GM18499 (cell line): ENCODE measurements around the gene TAS1R2.

Experiments
- ATAC-seq: cut with Tn5 transposase; IDR thresholded peaks from one replicate; pipeline ENCODE4 v1.9.1; 2021; ENCODE audit warnings: moderate number of reproducible peaks; ENCODE audit not compliant: insufficient read depth, unreplicated experiment

TAS1R2 gene

GRCh38 chr1:18884727-18885126, 25.3 kb upstream of the TAS1R2 start:
- no peak for ATAC-seq

GRCh38 chr1:18884419-18884717, 24.9 kb upstream of the TAS1R2 start:
- ATAC-seq, result no peak

GRCh38 chr1:18883636-18884418, 24.4 kb upstream of the TAS1R2 start:
- no peak for ATAC-seq

GRCh38 chr1:18883079-18883478, 23.6 kb upstream of the TAS1R2 start:
- ATAC-seq, result no peak

- ATAC-seq, result no peak
Measured at GRCh38 chr1:18882486-18882885, 23.0 kb upstream of the TAS1R2 start.

- no peak for ATAC-seq
Measured at GRCh38 chr1:18881642-18882431, 22.4 kb upstream of the TAS1R2 start.

GRCh38 chr1:18881164-18881563, 21.7 kb upstream of the TAS1R2 start:
- ATAC-seq, result no peak

- ATAC-seq, result no peak
Measured at GRCh38 chr1:18880585-18880984, 21.1 kb upstream of the TAS1R2 start.

GRCh38 chr1:18879791-18880309, 20.4 kb upstream of the TAS1R2 start:
- ATAC-seq, result no peak

GRCh38 chr1:18879215-18879790, 19.8 kb upstream of the TAS1R2 start:
- ATAC-seq, result no peak

GRCh38 chr1:18878538-18879214, 19.2 kb upstream of the TAS1R2 start:
- ATAC-seq, result no peak

GRCh38 chr1:18877282-18877681, 17.8 kb upstream of the TAS1R2 start:
- ATAC-seq, result no peak

GRCh38 chr1:18876210-18876609, 16.8 kb upstream of the TAS1R2 start:
- no peak for ATAC-seq

- ATAC-seq, result no peak
Measured at GRCh38 chr1:18875796-18876128, 16.3 kb upstream of the TAS1R2 start.

- ATAC-seq, result no peak
Measured at GRCh38 chr1:18875107-18875795, 15.8 kb upstream of the TAS1R2 start.

- no peak for ATAC-seq
Measured at GRCh38 chr1:18874600-18874999, 15.1 kb upstream of the TAS1R2 start.

- no peak for ATAC-seq
Measured at GRCh38 chr1:18874036-18874435, 14.6 kb upstream of the TAS1R2 start.

GRCh38 chr1:18872071-18872611, 12.7 kb upstream of the TAS1R2 start:
- ATAC-seq, result no peak

- no peak for ATAC-seq
Measured at GRCh38 chr1:18871401-18872070, 12.1 kb upstream of the TAS1R2 start.
